Measurements from ENCODE around the gene GRID2.

The GRID2 gene

GRCh38 chr4:93016350-93016749 lies 712.6 kb downstream of the GRID2 start:
- H3K27ac ChIP-seq, result no peak overlapping the region
- no peak overlapping the region for H3K4me3 ChIP-seq (ENCODE audit: low read depth, low read length)
- H3K27me3 ChIP-seq (ENCODE audit: insufficient read depth, low read depth, severe bottlenecking), result no peaks in the 10 kb centered on the region
- TF ChIP-seq, protein P1, sequence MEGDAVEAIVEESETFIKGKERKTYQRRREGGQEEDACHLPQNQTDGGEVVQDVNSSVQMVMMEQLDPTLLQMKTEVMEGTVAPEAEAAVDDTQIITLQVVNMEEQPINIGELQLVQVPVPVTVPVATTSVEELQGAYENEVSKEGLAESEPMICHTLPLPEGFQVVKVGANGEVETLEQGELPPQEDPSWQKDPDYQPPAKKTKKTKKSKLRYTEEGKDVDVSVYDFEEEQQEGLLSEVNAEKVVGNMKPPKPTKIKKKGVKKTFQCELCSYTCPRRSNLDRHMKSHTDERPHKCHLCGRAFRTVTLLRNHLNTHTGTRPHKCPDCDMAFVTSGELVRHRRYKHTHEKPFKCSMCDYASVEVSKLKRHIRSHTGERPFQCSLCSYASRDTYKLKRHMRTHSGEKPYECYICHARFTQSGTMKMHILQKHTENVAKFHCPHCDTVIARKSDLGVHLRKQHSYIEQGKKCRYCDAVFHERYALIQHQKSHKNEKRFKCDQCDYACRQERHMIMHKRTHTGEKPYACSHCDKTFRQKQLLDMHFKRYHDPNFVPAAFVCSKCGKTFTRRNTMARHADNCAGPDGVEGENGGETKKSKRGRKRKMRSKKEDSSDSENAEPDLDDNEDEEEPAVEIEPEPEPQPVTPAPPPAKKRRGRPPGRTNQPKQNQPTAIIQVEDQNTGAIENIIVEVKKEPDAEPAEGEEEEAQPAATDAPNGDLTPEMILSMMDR (IDR thresholded peaks at IDR 0.05; ENCODE audit: low read depth, low read length), result no peak
- no peaks in the 10 kb centered on the region for H3K9me3 ChIP-seq (ENCODE audit: severe bottlenecking)
- DNase-seq, result no peak
- H3K36me3 ChIP-seq, result no peaks in the 10 kb centered on the region

DNA sequence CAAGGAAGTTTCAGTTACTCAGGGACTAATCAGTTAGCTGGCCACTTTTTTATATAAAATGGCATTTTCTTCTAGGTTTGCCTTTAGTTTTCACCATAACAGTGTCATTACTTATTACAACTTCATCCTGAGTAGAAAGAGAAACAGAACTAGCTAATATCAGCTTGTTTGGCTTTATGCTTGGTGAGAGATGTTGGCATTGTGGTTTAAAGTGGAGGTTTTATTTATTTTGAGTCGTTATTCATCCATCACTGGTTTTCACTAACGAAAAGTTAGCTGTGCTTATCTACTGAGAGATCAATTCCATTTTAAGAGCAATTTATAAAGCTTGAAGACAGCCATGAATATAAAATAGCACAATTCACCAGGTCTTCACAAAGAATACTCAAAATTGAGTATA lies 714.5 kb downstream of the GRID2 start:
- TF ChIP-seq, protein P1 (IDR thresholded peaks at IDR 0.05; ENCODE audit: low read depth, low read length), result no peak
- Histone ChIP-seq H3K36me3 (no peaks in the 10 kb centered on the region), H3K9me3 (ENCODE audit: severe bottlenecking) (no peaks in the 10 kb centered on the region), H3K27ac (no peak overlapping the region), H3K27me3 (ENCODE audit: insufficient read depth, low read depth, severe bottlenecking) (no peaks in the 10 kb centered on the region), H3K4me3 (ENCODE audit: low read depth, low read length) (no peak overlapping the region)
- no peak for DNase-seq

DNA sequence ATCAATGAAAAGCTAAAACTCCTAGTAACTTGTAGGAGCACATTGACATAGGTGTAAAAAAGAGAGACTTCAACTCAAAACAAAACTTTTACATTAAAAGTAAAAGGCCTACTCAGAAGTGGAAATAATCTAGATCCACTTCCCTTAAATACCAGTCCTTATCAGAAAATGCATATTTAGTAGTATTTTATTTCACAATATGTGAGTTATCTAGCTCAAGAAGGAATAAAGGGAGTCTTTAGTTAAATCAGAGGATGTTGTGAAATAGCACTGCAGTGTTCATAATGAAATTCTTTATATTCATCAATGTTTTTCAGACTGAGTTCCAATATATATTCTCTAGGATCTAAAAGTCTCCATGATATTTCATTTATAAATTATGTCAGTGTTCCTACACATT lies 715.0 kb downstream of the GRID2 start:
- TF ChIP-seq, protein P1 (IDR thresholded peaks at IDR 0.05; ENCODE audit: low read depth, low read length), result no peak
- DNase-seq, result no peak
- no peaks in the 10 kb centered on the region for H3K36me3 ChIP-seq
- no peak overlapping the region for H3K4me3 ChIP-seq (ENCODE audit: low read depth, low read length)
- H3K27ac ChIP-seq, result no peak overlapping the region
- no peaks in the 10 kb centered on the region for H3K27me3 ChIP-seq (ENCODE audit: insufficient read depth, low read depth, severe bottlenecking)
- H3K9me3 ChIP-seq (ENCODE audit: severe bottlenecking), result no peaks in the 10 kb centered on the region

- TF ChIP-seq, protein P1 (IDR thresholded peaks at IDR 0.05; ENCODE audit: low read depth, low read length), result no peak
- H3K27ac ChIP-seq, result no peak overlapping the region
- DNase-seq, result no peak
- H3K4me3 ChIP-seq (ENCODE audit: low read depth, low read length), result no peak overlapping the region
- no peaks in the 10 kb centered on the region for H3K9me3 ChIP-seq (ENCODE audit: severe bottlenecking)
- no peaks in the 10 kb centered on the region for H3K27me3 ChIP-seq (ENCODE audit: insufficient read depth, low read depth, severe bottlenecking)
- no peaks in the 10 kb centered on the region for H3K36me3 ChIP-seq
Observed at GRCh38 chr4:93029769-93030168, 726.0 kb downstream of the GRID2 start.

- Histone ChIP-seq H3K4me3 (ENCODE audit: low read depth, low read length) (no peak overlapping the region), H3K27me3 (ENCODE audit: insufficient read depth, low read depth, severe bottlenecking) (no peaks in the 10 kb centered on the region), H3K27ac (no peak overlapping the region), H3K9me3 (ENCODE audit: severe bottlenecking) (no peaks in the 10 kb centered on the region), H3K36me3 (no peaks in the 10 kb centered on the region)
- TF ChIP-seq, protein P1 (IDR thresholded peaks at IDR 0.05; ENCODE audit: low read depth, low read length), result no peak
- no peak for DNase-seq
Observed at GRCh38 chr4:93030670-93031069, 726.9 kb downstream of the GRID2 start.

- H3K27ac ChIP-seq, result no peak overlapping the region
- DNase-seq, result no peak
- no peaks in the 10 kb centered on the region for H3K9me3 ChIP-seq (ENCODE audit: severe bottlenecking)
- no peak overlapping the region for H3K4me3 ChIP-seq (ENCODE audit: low read depth, low read length)
- TF ChIP-seq, protein P1 (IDR thresholded peaks at IDR 0.05; ENCODE audit: low read depth, low read length), result no peak
- no peaks in the 10 kb centered on the region for H3K27me3 ChIP-seq (ENCODE audit: insufficient read depth, low read depth, severe bottlenecking)
- H3K36me3 ChIP-seq, result no peaks in the 10 kb centered on the region
Observed at GRCh38 chr4:93031431-93032098, 727.8 kb downstream of the GRID2 start.

Measured in WERI-Rb-1 (cell line).